PC-9 (cell line): Measurements from ENCODE around the gene PTPRO. TPM values are rescaled to one million over a fixed set of nuclear protein-coding genes. Genes with fewer than 3 reads are reported as not detected.

Source experiments
- BruUV-seq: library from RNA; stranded (reverse); fragments of 400-500 nt; replicated peaks from 2 replicates; lab custom pipeline; 2021; lab: Mats Ljungman, UMichigan
- CTCF ChIA-PET: fragments of 300-600 bp; sonication (Branson Sonifier 250); formaldehyde crosslinking; loops from one replicate; lab custom pipeline; 2022; ENCODE audit warnings: antibody characterized with exemption; lab: Charles Lee
- POLR2A ChIA-PET: fragments of 300-600 bp; sonication (Branson Sonifier 250); formaldehyde crosslinking; loops from one replicate; lab custom pipeline; 2022; ENCODE audit warnings: antibody characterized with exemption; ENCODE audit not compliant: unreplicated experiment; lab: Charles Lee
- DNase-seq, 2 experiments: peaks; one replicate each; pipeline versions ENCODE4 v3.0.0 to v3.0.0-alpha.2; 2015 to 2022; ENCODE audit warnings: mixed read lengths in 1 of 2
- H2AFZ ChIP-seq: fragments of 200-600 bp; sonication (generic); 2 replicates; pipeline ENCODE4 v1.8.1; 2017; ENCODE audit warnings: antibody characterized with exemption
- H3F3A ChIP-seq: fragments of 200-600 bp; sonication (generic); 2 replicates; pipeline ENCODE4 v1.8.1; 2017; ENCODE audit warnings: antibody characterized with exemption, mild to moderate bottlenecking, low read depth; ENCODE audit not compliant: insufficient read depth
- H3K27ac ChIP-seq: fragments of 200-600 bp; sonication (generic); 2 replicates; pipeline ENCODE4 v1.6.1; 2016; ENCODE audit warnings: mixed run types
- H3K27me3 ChIP-seq: fragments of 200-600 bp; sonication (generic); 2 replicates; pipeline ENCODE4 v1.6.1; 2016; ENCODE audit warnings: low read depth, mixed run types; ENCODE audit not compliant: insufficient read depth
- H3K36me3 ChIP-seq: fragments of 200-600 bp; sonication (generic); 2 replicates; pipeline ENCODE4 v1.6.1; 2016; ENCODE audit warnings: low read depth, mixed run types
- H3K4me1 ChIP-seq: fragments of 200-600 bp; sonication (generic); replicated peaks from 2 replicates; pipeline ENCODE4 v1.6.1; 2016; ENCODE audit warnings: mixed run types; ENCODE audit not compliant: insufficient read depth
- H3K4me2 ChIP-seq: fragments of 200-600 bp; sonication (generic); 2 replicates; pipeline ENCODE4 v1.6.1; 2017; ENCODE audit warnings: mixed run types
- H3K4me3 ChIP-seq: fragments of 200-600 bp; sonication (generic); 2 replicates; pipeline ENCODE4 v1.6.1; 2016; ENCODE audit warnings: mixed run types
- H3K79me2 ChIP-seq: fragments of 200-600 bp; sonication (generic); 2 replicates; pipeline ENCODE4 v1.6.1; 2017; ENCODE audit warnings: low read depth, mixed run types
- H3K9me2 ChIP-seq: fragments of 200-600 bp; sonication (generic); 2 replicates; pipeline ENCODE4 v1.8.1; 2017; ENCODE audit warnings: mild to moderate bottlenecking; ENCODE audit not compliant: insufficient read depth
- H3K9me3 ChIP-seq: fragments of 200-600 bp; sonication (generic); 2 replicates; pipeline ENCODE4 v1.8.1; 2016; ENCODE audit warnings: low read depth; ENCODE audit not compliant: insufficient read depth
- H4K20me1 ChIP-seq: fragments of 200-600 bp; sonication (generic); 2 replicates; pipeline ENCODE4 v1.8.1; 2017; ENCODE audit not compliant: insufficient read depth
- CTCF ChIP-seq: fragments of 200-600 bp; sonication (generic); conservative IDR thresholded peaks from 2 replicates; pipeline ENCODE4 v1.6.1; 2017; ENCODE audit warnings: mixed run types, antibody characterized with exemption, mild to moderate bottlenecking, moderate library complexity
- EZH2 ChIP-seq: fragments of 200-600 bp; sonication (generic); IDR thresholded peaks from 2 replicates; pipeline ENCODE4 v1.8.0; 2017; ENCODE audit warnings: antibody characterized with exemption, low read depth
- intact Hi-C: fragments of 100-400 bp; cut with micrococcal nuclease; formaldehyde crosslinking; loops from one replicate; pipeline ENCODE4 v1.10.0; 2022; ENCODE audit not compliant: unreplicated experiment
- total RNA-seq: library from RNA; stranded (reverse); gene quantifications from 2 replicates; pipeline ENCODE4 v1.2.3, GENCODE V29; 2021

PTPRO gene
- total RNA-seq, 1 experiment from 2014 or later, result not detected

GRCh38 chr12:15636060-15636890 lies 314.0 kb downstream of the PTPRO start:
- Histone ChIP-seq H3K4me1 (0 out of 2 replicates have a peak, but pooled peaks cover 3% of the 10 kb centered on the region), H3K36me3 (peaks cover 59% of the 10 kb centered on the region), H3K9me3 (no peaks in the 10 kb centered on the region), H3K4me3 (no peak overlapping the region), H3K4me2 (no peak overlapping the region), H3K27me3 (no peaks in the 10 kb centered on the region), H3K27ac (peak overlapping the region; percentile 53), H3F3A (no peaks in the 10 kb centered on the region), H3K79me2 (no peaks in the 10 kb centered on the region), H2AFZ (no peak overlapping the region), H3K9me2 (no peaks in the 10 kb centered on the region), H4K20me1 (no peaks in the 10 kb centered on the region)
- intact Hi-C loops, result loop anchor here (2.0 kb wide), 1 partner anchor 45 kb away; no protein-coding TSS in a partner anchor
- no TSS peak for BruUV-seq
- ChIA-PET POLR2A (interaction anchor here (0.8 kb wide), 1 partner anchor 136 kb away, joined by 7 read pairs; no protein-coding TSS in a partner anchor), CTCF (interaction anchor here (0.6 kb wide), 1 partner anchor 223 kb away, joined by 6 read pairs; no protein-coding TSS in a partner anchor)
- TF ChIP-seq CTCF, result no peak
- TF ChIP-seq EZH2, result no peak
- peak in 1 of 2 experiments; percentile 14 for DNase-seq

DNA sequence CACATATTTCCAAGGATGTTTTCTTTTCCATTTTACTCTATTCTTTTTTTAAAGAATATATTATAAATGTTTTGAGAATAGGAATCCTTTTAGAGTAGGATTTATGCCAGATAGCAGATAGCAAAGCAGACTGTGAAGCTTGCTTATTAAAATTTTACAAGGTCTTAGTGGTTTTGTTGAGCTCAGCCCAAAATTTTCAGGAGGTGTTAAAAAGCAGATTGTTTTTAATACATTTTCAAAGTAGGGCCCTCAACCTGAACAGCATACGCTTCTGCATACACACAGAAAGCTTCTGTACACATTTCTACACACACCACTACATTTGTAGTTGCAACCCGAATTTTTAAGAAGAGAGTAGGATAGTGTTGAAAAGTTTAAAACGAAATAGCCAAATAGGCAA lies 315.9 kb downstream of the PTPRO start:
- 0 out of 2 replicates have a peak, but pooled peaks cover 3% of the 10 kb centered on the region for H3K4me1 ChIP-seq
- H4K20me1 ChIP-seq, result no peaks in the 10 kb centered on the region
- no peaks in the 10 kb centered on the region for H3F3A ChIP-seq
- peaks cover 58% of the 10 kb centered on the region for H3K36me3 ChIP-seq
- H3K27me3 ChIP-seq, result no peaks in the 10 kb centered on the region
- no peaks in the 10 kb centered on the region for H3K9me2 ChIP-seq
- BruUV-seq, result no TSS peak
- CTCF ChIA-PET, result no interaction called here
- no peaks in the 10 kb centered on the region for H3K79me2 ChIP-seq
- POLR2A ChIA-PET, result no interaction called here
- TF ChIP-seq EZH2 (no peak), CTCF (no peak)
- intact Hi-C loops, result no loop called here
- H3K27ac ChIP-seq, result no peak overlapping the region
- no peak for DNase-seq
- no peak overlapping the region for H2AFZ ChIP-seq
- no peak overlapping the region for H3K4me2 ChIP-seq
- H3K9me3 ChIP-seq, result no peaks in the 10 kb centered on the region
- H3K4me3 ChIP-seq, result no peak overlapping the region

DNA sequence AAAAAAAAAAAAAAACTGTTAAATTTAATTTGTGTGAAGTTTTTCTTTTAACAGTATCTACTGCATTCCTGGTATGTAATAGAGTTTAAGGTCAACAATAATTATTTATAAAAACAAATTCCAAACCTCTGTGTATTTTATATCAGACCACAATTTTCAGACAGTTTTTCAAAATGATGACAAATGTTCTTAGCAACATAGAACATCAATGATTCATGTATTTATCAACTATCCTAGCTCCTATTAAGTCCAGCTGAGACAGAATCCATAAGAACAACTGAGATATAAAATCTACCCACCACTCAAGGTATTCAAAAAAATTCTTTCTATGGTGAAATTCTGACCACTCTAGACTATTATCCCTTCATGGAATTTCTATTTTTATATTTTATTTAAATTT lies 322.4 kb downstream of the PTPRO start:
- ChIA-PET POLR2A (interaction anchor here (0.6 kb wide), 1 partner anchor 18 kb away, joined by 7 read pairs; no protein-coding TSS in a partner anchor), CTCF (no interaction called here)
- no peak for TF ChIP-seq CTCF
- TF ChIP-seq EZH2, result no peak
- Histone ChIP-seq H2AFZ (no peak overlapping the region), H3K27me3 (no peaks in the 10 kb centered on the region), H3K9me2 (no peaks in the 10 kb centered on the region), H3K4me1 (no peaks in the 10 kb centered on the region), H3K4me2 (no peak overlapping the region), H3F3A (peaks cover 8% of the 10 kb centered on the region), H3K9me3 (no peaks in the 10 kb centered on the region), H3K27ac (no peak overlapping the region), H3K36me3 (peaks cover 34% of the 10 kb centered on the region), H3K79me2 (no peaks in the 10 kb centered on the region), H4K20me1 (no peaks in the 10 kb centered on the region), H3K4me3 (no peak overlapping the region)
- no peak for DNase-seq
- no TSS peak for BruUV-seq
- intact Hi-C loops, result no loop called here
